K562 (cell line): ENCODE measurements around the gene SKIC3.

ENCODE experiments used
- BRCA1 ChIP-seq, 2 experiments: fragments of 450-650 bp in 1 of 2; sonication (generic) in 1 of 2; formaldehyde crosslinking in 1 of 2; IDR thresholded peaks; 2 replicates each; pipeline versions ENCODE4 v1.5.0 to v1.6.1; 2017 to 2020; ENCODE audit warnings: mild to moderate bottlenecking in 1 of 2, missing genetic modification reagents in 1 of 2
- CBX3 ChIP-seq, 2 experiments: IDR thresholded peaks; 1 replicate in 1 of 2; 2 replicates in 1 of 2; pipeline ENCODE4 v1.6.1; 2012; ENCODE audit warnings: inconsistent platforms in 2 of 2, low read length in 2 of 2, borderline replicate concordance in 1 of 2, control low read depth in 1 of 2
- CTCF ChIP-seq, 3 experiments: IDR thresholded peaks in 2 of 3; conservative IDR thresholded peaks in 1 of 3; 2 replicates each; pipeline ENCODE4 v1.5.1; 2011 to 2012; ENCODE audit warnings: low read length in 3 of 3, mild to moderate bottlenecking in 3 of 3, control low read depth in 2 of 3, improper control_type of control experiment in 1 of 3, inconsistent platforms in 1 of 3, low read depth in 1 of 3, mixed read lengths in 1 of 3, moderate library complexity in 1 of 3; ENCODE audit not compliant: insufficient read depth in 2 of 3
- EP300 ChIP-seq: IDR thresholded peaks from 2 replicates; pipeline ENCODE4 v1.6.1; 2012; ENCODE audit warnings: low read length, improper control_type of control experiment
- MAZ ChIP-seq, 2 experiments: fragments of 450-650 bp in 1 of 2; sonication (generic) in 1 of 2; formaldehyde crosslinking; IDR thresholded peaks in 1 of 2; conservative IDR thresholded peaks in 1 of 2; 2 replicates each; pipeline versions ENCODE4 v1.4.0 to v1.5.0; 2020; ENCODE audit warnings: mild to moderate bottlenecking in 1 of 2, missing genetic modification reagents in 1 of 2
- U2AF2 ChIP-seq: fragments of 200-400 bp; formaldehyde crosslinking; optimal IDR thresholded peaks from 2 replicates; pipeline ENCODE3; 2017; ENCODE audit warnings: low read depth, mild to moderate bottlenecking, low read length
- ZNF232 ChIP-seq: sonication (generic); formaldehyde crosslinking; IDR thresholded peaks from 2 replicates; pipeline ENCODE4 v1.8.0; 2022; ENCODE audit warnings: mild to moderate bottlenecking, missing genetic modification reagents

GRCh38 chr5:95591490-95591901, 36.7 kb upstream of the SKIC3 start:
- TF ChIP-seq CTCF (IDR thresholded peaks at IDR 0.05 in 2 of 3, conservative IDR thresholded peaks at IDR 0.05 in 1 of 3; ENCODE audit: insufficient read depth in 2 of 3, low read depth in 1 of 3, low read length in 3 of 3) (no peak), EP300 (no peak), U2AF2 (no peak), CBX3 (IDR thresholded peaks at IDR 0.05; ENCODE audit: borderline replicate concordance in 1 of 2, low read length in 2 of 2) (no peak), MAZ (CRISPR knock-in tag; conservative IDR thresholded peaks at IDR 0.05 in 1 of 2, IDR thresholded peaks at IDR 0.05 in 1 of 2) (no peak), BRCA1 (IDR thresholded peaks at IDR 0.05) (no peak), BRCA1 (CRISPR knock-in tag; IDR thresholded peaks at IDR 0.05) (no peak), ZNF232 (CRISPR knock-in tag) (no peak)
